ENCODE measurements around the gene DARS1. TPM values are rescaled to one million over a fixed set of nuclear protein-coding genes. Genes with fewer than 3 reads are reported as not detected.
"Not testable (repeated sequence)": the region's sequence is repeated elsewhere in the genome, so short reads cannot be mapped to it uniquely, and the experiment has no call there.

DARS1 gene
- total RNA-seq, 1 donor from 2014 or later: 132 TPM

GRCh38 chr2:135964404-135964803 lies 21.0 kb downstream of the DARS1 start:
- Mint-ChIP-seq H3K36me3 (ENCODE audit: low read depth) (peaks cover 41% of the 10 kb centered on the region), H3K4me1 (ENCODE audit: low read depth) (peaks cover 51% of the 10 kb centered on the region), H3K27ac (peak overlapping the region; percentile 1)
- H3K9me3 Mint-ChIP-seq; intact Hi-C loops (cut with micrococcal nuclease); H3K27me3 Mint-ChIP-seq (ENCODE audit: insufficient read depth); DNase-seq (ENCODE audit: low spot score); H3K4me3 Mint-ChIP-seq: not testable (repeated sequence)

DNA sequence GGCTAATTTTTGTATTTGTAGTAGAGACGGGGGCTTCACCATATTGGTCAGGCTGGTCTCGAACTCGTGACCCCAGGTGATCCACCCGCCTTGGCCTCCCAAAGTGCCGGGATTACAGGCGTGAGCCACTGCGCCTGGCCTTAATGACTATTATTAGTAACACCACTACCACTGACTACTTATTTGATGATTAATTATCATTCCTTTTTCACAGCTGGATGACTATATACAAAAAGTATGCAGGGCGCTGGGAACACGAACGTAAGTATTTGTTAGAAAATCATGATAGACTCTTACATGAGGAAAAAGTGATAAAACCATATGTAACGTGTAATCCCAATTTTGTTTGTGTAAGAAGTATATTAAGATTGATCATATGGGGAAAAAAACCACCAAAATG lies 21.6 kb downstream of the DARS1 start:
- Mint-ChIP-seq H3K27ac (peak overlapping the region; percentile 1), H3K4me3 (no peak overlapping the region), H3K27me3 (ENCODE audit: insufficient read depth) (no peaks in the 10 kb centered on the region), H3K4me1 (ENCODE audit: low read depth) (peaks cover 52% of the 10 kb centered on the region), H3K36me3 (ENCODE audit: low read depth) (peaks cover 41% of the 10 kb centered on the region), H3K9me3 (no peaks in the 10 kb centered on the region)
- intact Hi-C loops (cut with micrococcal nuclease): no loop called here
- DNase-seq (ENCODE audit: low spot score): no peak

GRCh38 chr2:135962366-135963123 lies 22.9 kb downstream of the DARS1 start:
- no peak for DNase-seq (ENCODE audit: low spot score)
- Mint-ChIP-seq H3K4me3 (peak overlapping the region; percentile 54), H3K27ac (peak overlapping the region; percentile 80), H3K9me3 (no peaks in the 10 kb centered on the region), H3K36me3 (ENCODE audit: low read depth) (peaks cover 40% of the 10 kb centered on the region), H3K27me3 (ENCODE audit: insufficient read depth) (no peaks in the 10 kb centered on the region), H3K4me1 (ENCODE audit: low read depth) (peaks cover 52% of the 10 kb centered on the region)
- intact Hi-C loops (cut with micrococcal nuclease): loop anchor here (1.0 kb wide), 5 partner anchors 9 to 420 kb away; partner anchors contain the start of gene DARS1

GRCh38 chr2:135960656-135961551 lies 24.5 kb downstream of the DARS1 start:
- H3K4me1 Mint-ChIP-seq (ENCODE audit: low read depth): peaks cover 55% of the 10 kb centered on the region

DNA sequence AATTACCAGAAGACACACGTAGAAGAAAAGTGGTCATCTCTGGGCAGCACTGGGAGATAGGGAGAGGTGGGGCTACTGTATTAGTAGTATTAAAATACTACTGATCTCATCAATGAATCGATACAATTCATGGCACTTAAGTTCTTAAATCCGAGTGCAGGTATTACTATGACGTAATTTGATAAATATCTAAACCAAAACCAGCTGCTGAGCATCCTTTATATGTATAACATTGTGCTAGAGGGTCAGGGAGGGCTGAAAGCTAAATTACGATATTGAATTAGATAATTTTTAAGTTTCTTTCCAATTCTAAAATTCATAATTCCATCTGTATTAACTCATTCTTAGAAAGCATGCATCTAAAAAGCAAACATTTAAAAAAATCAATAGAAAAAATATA lies 25.3 kb downstream of the DARS1 start:
- peak overlapping the region; percentile 80 for H3K27ac Mint-ChIP-seq
- peaks cover 56% of the 10 kb centered on the region for H3K4me1 Mint-ChIP-seq (ENCODE audit: low read depth)
- intact Hi-C loops (cut with micrococcal nuclease): loop anchor here (1.0 to 2.0 kb wide), 3 partner anchors 47 to 367 kb away; no protein-coding TSS in a partner anchor
- no peaks in the 10 kb centered on the region for H3K27me3 Mint-ChIP-seq (ENCODE audit: insufficient read depth)
- peaks cover 37% of the 10 kb centered on the region for H3K36me3 Mint-ChIP-seq (ENCODE audit: low read depth)
- no peak for DNase-seq (ENCODE audit: low spot score)
- H3K4me3 Mint-ChIP-seq: peak overlapping the region; percentile 6
- no peaks in the 10 kb centered on the region for H3K9me3 Mint-ChIP-seq

More at GRCh38 chr2:135960656-135961551, 24.5 kb downstream of the DARS1 start:
- peak; percentile 16 for DNase-seq (ENCODE audit: low spot score)
- H3K27me3 Mint-ChIP-seq (ENCODE audit: insufficient read depth): no peaks in the 10 kb centered on the region
- H3K36me3 Mint-ChIP-seq (ENCODE audit: low read depth): peaks cover 36% of the 10 kb centered on the region
- H3K27ac Mint-ChIP-seq: peak overlapping the region; percentile 80
- peak overlapping the region; percentile 28 for H3K4me3 Mint-ChIP-seq
- no peaks in the 10 kb centered on the region for H3K9me3 Mint-ChIP-seq
- intact Hi-C loops (cut with micrococcal nuclease): loop anchor here (1.0 to 2.0 kb wide), 4 partner anchors 48 to 366 kb away; no protein-coding TSS in a partner anchor

DNA sequence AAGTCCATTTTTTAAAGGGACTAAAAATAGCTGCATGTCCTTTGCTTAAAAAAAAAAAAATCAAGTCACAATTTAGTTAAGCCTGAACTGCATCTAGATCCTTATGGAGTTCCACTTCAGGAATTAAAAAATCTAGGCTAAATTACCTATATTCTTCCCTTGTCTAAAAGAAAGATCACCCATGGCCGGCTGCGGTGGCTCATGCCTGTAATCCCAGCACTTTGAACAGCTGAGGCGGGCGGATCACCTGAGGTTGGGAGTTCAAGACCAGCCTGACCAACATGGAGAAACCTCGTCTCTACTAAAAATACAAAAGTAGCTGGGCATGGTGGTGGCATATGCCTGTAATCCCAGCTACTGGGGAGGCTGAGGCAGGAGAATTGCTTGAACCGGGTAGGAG lies 26.5 kb downstream of the DARS1 start:
- H3K27me3 Mint-ChIP-seq (ENCODE audit: insufficient read depth); H3K4me3 Mint-ChIP-seq; intact Hi-C loops (cut with micrococcal nuclease); DNase-seq (ENCODE audit: low spot score); H3K27ac Mint-ChIP-seq; H3K9me3 Mint-ChIP-seq: not testable (repeated sequence)
- Mint-ChIP-seq H3K36me3 (ENCODE audit: low read depth) (peaks cover 41% of the 10 kb centered on the region), H3K4me1 (ENCODE audit: low read depth) (peaks cover 63% of the 10 kb centered on the region)

GRCh38 chr2:135954020-135954601 lies 31.3 kb downstream of the DARS1 start:
- H3K9me3 Mint-ChIP-seq: no peaks in the 10 kb centered on the region
- H3K4me1 Mint-ChIP-seq (ENCODE audit: low read depth): peaks cover 50% of the 10 kb centered on the region
- DNase-seq (ENCODE audit: low spot score): no peak
- no peaks in the 10 kb centered on the region for H3K27me3 Mint-ChIP-seq (ENCODE audit: insufficient read depth)
- H3K4me3 Mint-ChIP-seq: no peak overlapping the region
- H3K27ac Mint-ChIP-seq: peak overlapping the region; percentile 42
- peaks cover 49% of the 10 kb centered on the region for H3K36me3 Mint-ChIP-seq (ENCODE audit: low read depth)
- intact Hi-C loops (cut with micrococcal nuclease): no loop called here

DNA sequence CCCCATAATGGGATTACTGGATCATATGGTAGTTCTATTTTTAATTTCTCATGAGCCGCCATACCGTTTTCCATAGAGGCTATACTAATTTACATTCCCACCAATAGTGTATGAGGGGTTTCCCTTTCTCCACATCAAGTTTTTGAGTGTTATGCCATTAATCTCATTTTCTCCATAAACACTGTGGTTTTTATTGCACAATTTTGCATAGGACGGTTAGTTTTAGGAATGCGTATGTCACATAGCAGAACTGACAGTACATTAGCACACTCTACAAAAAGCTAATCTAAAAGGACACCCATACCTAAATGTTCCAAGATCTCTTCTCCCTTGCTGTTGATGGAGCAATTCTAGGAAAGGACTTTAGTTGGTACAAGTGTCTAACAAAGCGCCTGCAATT lies 32.5 kb downstream of the DARS1 start:
- Mint-ChIP-seq H3K27ac (no peak overlapping the region), H3K4me3 (no peak overlapping the region), H3K4me1 (ENCODE audit: low read depth) (peaks cover 63% of the 10 kb centered on the region), H3K36me3 (ENCODE audit: low read depth) (peaks cover 52% of the 10 kb centered on the region), H3K27me3 (ENCODE audit: insufficient read depth) (no peaks in the 10 kb centered on the region), H3K9me3 (no peaks in the 10 kb centered on the region)
- intact Hi-C loops (cut with micrococcal nuclease): loop anchor here (1.0 kb wide), 1 partner anchor 9 kb away; no protein-coding TSS in a partner anchor
- no peak for DNase-seq (ENCODE audit: low spot score)

- DNase-seq (ENCODE audit: low spot score): no peak
- H3K36me3 Mint-ChIP-seq (ENCODE audit: low read depth): peaks cover 53% of the 10 kb centered on the region
- no peaks in the 10 kb centered on the region for H3K27me3 Mint-ChIP-seq (ENCODE audit: insufficient read depth)
- no peak overlapping the region for H3K27ac Mint-ChIP-seq
- intact Hi-C loops (cut with micrococcal nuclease): no loop called here
- H3K9me3 Mint-ChIP-seq: no peaks in the 10 kb centered on the region
- no peak overlapping the region for H3K4me3 Mint-ChIP-seq
- peaks cover 68% of the 10 kb centered on the region for H3K4me1 Mint-ChIP-seq (ENCODE audit: low read depth)
These were observed 34.3 kb downstream of the DARS1 start for GRCh38 chr2:135951041-135951583.

DNA sequence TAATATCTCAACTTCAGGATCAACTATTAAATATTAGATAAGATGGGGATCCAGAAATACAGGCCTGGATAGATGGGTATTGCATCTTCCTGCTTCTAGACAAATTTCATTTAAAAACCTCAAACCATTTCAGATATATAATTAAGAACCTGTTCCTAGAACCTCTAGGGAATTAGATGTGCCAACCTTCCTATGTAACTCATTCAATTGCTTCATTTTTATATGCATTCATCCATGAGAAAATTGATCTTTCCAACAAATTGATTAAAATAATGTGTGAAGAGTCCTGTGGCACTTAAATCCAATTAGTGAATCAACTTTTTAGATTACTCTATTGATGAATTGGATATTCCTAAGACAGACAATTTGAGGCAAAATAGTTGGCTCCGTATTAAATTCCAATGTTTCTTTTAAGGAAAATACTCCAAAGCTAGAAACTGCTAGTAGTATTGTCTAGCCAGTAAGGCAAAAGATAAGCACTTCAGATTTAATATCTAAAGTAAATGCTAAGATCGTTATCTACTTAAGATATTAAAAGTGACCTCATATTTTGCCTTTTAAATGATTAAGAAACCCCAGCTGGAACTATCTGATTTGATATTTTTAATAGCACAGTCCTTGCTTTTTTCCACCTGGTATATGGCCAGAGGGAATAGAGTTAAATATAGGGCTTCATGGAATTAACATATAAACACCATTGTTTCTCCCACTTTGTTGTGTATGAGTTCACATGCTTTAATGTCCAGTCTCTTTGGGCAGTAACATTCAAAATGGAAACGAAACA lies 35.8 kb downstream of the DARS1 start:
- Mint-ChIP-seq H3K9me3 (no peaks in the 10 kb centered on the region), H3K27ac (no peak overlapping the region), H3K4me1 (ENCODE audit: low read depth) (peaks cover 66% of the 10 kb centered on the region), H3K36me3 (ENCODE audit: low read depth) (peaks cover 53% of the 10 kb centered on the region), H3K27me3 (ENCODE audit: insufficient read depth) (no peaks in the 10 kb centered on the region), H3K4me3 (no peak overlapping the region)
- intact Hi-C loops (cut with micrococcal nuclease): loop anchor here (1.0 kb wide), 2 partner anchors 13 to 108 kb away; no protein-coding TSS in a partner anchor
- no peak for DNase-seq (ENCODE audit: low spot score)

GRCh38 chr2:135948642-135949355 lies 36.6 kb downstream of the DARS1 start:
- H3K27ac Mint-ChIP-seq: peak overlapping the region; percentile 87
- peaks cover 58% of the 10 kb centered on the region for H3K4me1 Mint-ChIP-seq (ENCODE audit: low read depth)
- intact Hi-C loops (cut with micrococcal nuclease): loop anchor here (1.0 kb wide), 5 partner anchors 14 to 434 kb away; partner anchors contain the start of gene DARS1
- no peaks in the 10 kb centered on the region for H3K27me3 Mint-ChIP-seq (ENCODE audit: insufficient read depth)
- H3K9me3 Mint-ChIP-seq: no peaks in the 10 kb centered on the region
- peak overlapping the region; percentile 53 for H3K4me3 Mint-ChIP-seq
- H3K36me3 Mint-ChIP-seq (ENCODE audit: low read depth): peaks cover 46% of the 10 kb centered on the region
- DNase-seq (ENCODE audit: low spot score): no peak

All from activated T-helper 1 cell treated with anti-CD3 and anti-CD28 coated beads, Interleukin-12 subunit alpha, Interleukin-12 subunit beta, Interleukin-2, Interleukin-4 antibody, amounts not matched to agents 30 ng/mL and 10 ng/mL and 1 ng/mL, durations not matched to agents 14 hours and 24 hours and 36 hours (primary cell).